Activated naive CD8-positive, alpha-beta T cell treated with anti-CD3 and anti-CD28 coated beads for 36 hours (primary cell): ENCODE data around the gene FGFRL1. TPM values are rescaled to one million over a fixed set of nuclear protein-coding genes. Genes with fewer than 3 reads are reported as not detected.
"Not testable (repeated sequence)": the region's sequence is repeated elsewhere in the genome, so short reads cannot be mapped to it uniquely, and the experiment has no call there.

ENCODE experiments used
- DNase-seq: peaks from one replicate; pipeline ENCODE4 v3.0.0; 2021
- H3K27ac Mint-ChIP-seq: one replicate; pipeline ENCODE4 v1.8.0; 2022; ENCODE audit warnings: mild to moderate bottlenecking, moderate library complexity, mixed read lengths
- H3K27me3 Mint-ChIP-seq: one replicate; pipeline ENCODE4 v1.8.0; 2022; ENCODE audit warnings: mild to moderate bottlenecking, mixed read lengths
- H3K36me3 Mint-ChIP-seq: one replicate; pipeline ENCODE4 v1.8.0; 2021; ENCODE audit warnings: mild to moderate bottlenecking, mixed read lengths
- H3K4me1 Mint-ChIP-seq: one replicate; pipeline ENCODE4 v1.8.0; 2021; ENCODE audit warnings: mixed read lengths
- H3K4me3 Mint-ChIP-seq: one replicate; pipeline ENCODE4 v1.8.0; 2022; ENCODE audit warnings: mild to moderate bottlenecking, moderate library complexity, mixed read lengths
- H3K9me3 Mint-ChIP-seq: one replicate; pipeline ENCODE4 v1.8.0; 2022; ENCODE audit warnings: mixed read lengths
- total RNA-seq, 2 experiments: library from RNA; stranded (reverse); gene quantifications; one replicate each; pipeline ENCODE4 v1.2.3, GENCODE V29; 2021

The FGFRL1 gene
- total RNA-seq, 2 experiments from 2014 or later: 17.0 to 17.2 TPM

- Mint-ChIP-seq H3K4me1 (peaks cover 11% of the 10 kb centered on the region), H3K27me3 (no peaks in the 10 kb centered on the region), H3K9me3 (peaks cover 1% of the 10 kb centered on the region), H3K4me3 (peak overlapping the region; percentile 48), H3K27ac (no peak overlapping the region), H3K36me3 (no peaks in the 10 kb centered on the region)
- no peak for DNase-seq
These were observed 40.4 kb upstream of the FGFRL1 start for GRCh38 chr4:970854-971520.

- Mint-ChIP-seq H3K4me1 (peaks cover 13% of the 10 kb centered on the region), H3K36me3 (no peaks in the 10 kb centered on the region), H3K4me3 (peak overlapping the region; percentile 69), H3K9me3 (peaks cover 1% of the 10 kb centered on the region), H3K27me3 (no peaks in the 10 kb centered on the region), H3K27ac (no peak overlapping the region)
- no peak for DNase-seq
These were observed 39.5 kb upstream of the FGFRL1 start for GRCh38 chr4:971666-972500.

DNA sequence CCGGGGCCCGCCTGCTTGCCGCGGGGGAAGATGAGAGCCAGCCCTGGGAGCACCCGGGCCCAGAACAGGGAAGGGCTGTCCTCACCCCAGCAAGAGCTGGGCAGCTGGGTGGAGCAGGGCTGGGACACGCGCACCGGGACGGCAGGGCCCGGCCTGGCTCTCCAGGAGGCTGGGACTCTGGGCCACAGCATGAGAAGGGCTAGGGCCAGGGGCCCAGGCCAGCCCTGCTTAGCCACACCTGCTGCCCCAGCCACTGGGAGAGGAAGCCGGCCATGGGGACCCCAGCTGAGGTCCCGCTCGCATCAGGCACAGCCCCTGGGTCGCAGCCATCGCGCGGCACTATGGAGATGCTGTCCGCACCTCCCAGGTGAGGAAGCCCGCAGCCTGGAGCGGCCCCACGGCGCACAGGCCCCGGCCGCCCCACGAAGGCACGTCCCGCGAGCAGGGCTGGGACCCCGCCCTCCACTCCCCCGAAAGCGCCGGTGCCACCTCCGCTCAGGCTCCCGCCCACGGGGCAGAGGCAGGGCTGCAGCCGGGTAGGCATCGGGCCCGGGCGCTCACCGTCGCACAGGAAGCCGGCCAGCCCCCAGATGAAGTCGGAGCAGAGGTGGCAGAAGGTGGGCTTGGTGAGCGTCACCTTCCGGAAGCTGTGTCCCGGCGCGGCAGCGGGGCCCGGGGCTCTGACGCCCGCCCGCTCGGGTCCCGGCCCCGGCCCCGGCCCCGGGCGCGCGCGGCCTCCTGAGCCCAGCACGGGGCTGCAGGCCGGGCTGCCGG is 38.6 kb upstream of the FGFRL1 start:
- Mint-ChIP-seq H3K27me3 (no peaks in the 10 kb centered on the region), H3K4me3 (peak overlapping the region; percentile 69), H3K9me3 (peaks cover 1% of the 10 kb centered on the region), H3K4me1 (peaks cover 13% of the 10 kb centered on the region), H3K36me3 (no peaks in the 10 kb centered on the region), H3K27ac (no peak overlapping the region)
- peak; percentile 67 for DNase-seq

DNA sequence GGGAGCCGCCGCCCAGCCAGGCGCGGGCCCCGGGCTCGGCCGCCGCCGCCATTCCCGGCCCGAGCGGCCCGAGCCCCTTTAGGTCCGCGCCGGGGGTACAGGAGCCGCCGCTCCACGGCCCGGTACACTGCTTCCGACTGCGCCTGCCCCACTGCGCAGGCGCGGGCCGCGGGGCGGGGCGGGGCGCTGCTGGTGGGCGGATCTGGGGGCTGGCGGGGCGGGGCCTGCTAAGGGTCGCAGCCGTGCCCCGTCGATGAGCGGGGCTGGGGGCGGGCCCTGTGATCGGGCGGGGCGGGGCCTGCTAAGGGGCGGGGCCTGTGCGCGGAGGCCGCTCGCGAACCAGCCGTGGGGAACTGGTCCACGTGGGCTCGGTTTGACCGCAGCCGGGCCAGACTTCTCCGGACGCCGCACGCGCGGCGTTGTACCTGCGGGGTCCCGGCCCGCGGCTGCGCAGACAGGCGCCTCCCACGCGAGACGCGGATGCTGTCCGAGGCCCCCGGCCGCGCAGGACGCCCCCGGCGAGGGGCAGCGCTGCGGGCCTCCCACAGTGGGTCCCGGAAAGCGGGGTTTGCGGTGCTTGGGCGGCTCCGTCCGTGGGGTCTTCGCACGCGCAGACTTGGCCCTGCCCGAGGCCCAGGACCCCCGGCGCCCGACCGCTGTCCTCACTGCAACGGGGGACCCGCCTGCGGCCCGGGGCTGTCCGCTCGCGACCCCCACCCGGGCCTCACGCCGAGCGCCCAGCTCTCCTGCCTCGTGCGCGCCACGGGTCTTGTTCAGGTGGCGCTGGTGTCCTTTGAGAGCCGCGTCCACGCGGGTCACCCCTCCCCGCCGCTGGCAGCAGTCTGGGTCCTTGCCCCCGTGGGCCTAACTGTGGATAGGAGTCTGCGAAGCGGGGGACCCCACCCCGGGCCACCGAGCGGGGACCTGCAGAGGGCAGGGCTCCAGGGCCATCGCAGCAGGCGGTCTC is 37.7 kb upstream of the FGFRL1 start, which contains the start of gene DGKQ:
TSS of gene DGKQ (minus strand) at position 139 of the 967 bp plus-strand sequence. CDS start at position 52, 87 bp downstream.
- Mint-ChIP-seq H3K4me1 (peaks cover 13% of the 10 kb centered on the region), H3K27me3 (no peaks in the 10 kb centered on the region), H3K27ac (no peak within 1 kb of the TSS), H3K36me3 (no peaks in the 10 kb centered on the region), H3K9me3 (peaks cover 1% of the 10 kb centered on the region), H3K4me3 (peak within 1 kb of the TSS; percentile 69)
- DNase-seq: peak; percentile 86

DNA sequence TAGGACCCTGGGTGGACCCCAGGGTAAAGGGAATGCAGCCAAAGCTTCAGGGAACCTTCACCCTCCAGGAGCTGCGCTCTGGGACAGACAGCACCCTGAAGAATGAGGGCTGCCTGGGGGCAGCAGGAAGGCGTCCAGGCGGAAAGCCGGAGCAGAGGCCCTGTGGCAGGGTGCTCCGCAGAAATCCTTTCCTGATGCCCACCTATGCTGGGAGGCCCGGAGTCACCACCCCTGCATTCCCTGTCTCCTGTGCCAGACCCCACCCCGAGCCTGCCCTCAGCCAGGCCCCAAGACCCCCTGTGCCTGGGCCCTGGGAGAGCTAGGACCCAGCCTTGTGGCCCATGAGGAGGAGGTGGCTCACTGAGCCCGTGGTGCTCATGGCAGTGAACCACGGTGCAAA is 36.8 kb upstream of the FGFRL1 start:
- H3K36me3 Mint-ChIP-seq: no peaks in the 10 kb centered on the region
- no peak overlapping the region for H3K27ac Mint-ChIP-seq
- DNase-seq: no peak

GRCh38 chr4:976016-976415 is 35.4 kb upstream of the FGFRL1 start:
- not testable (repeated sequence) for DNase-seq, H3K27me3 Mint-ChIP-seq, H3K9me3 Mint-ChIP-seq, H3K4me3 Mint-ChIP-seq, H3K36me3 Mint-ChIP-seq, H3K4me1 Mint-ChIP-seq, H3K27ac Mint-ChIP-seq

More for the DNA sequence above, 36.8 kb upstream of the FGFRL1 start:
- H3K4me3 Mint-ChIP-seq: no peak overlapping the region
- H3K27me3 Mint-ChIP-seq: no peaks in the 10 kb centered on the region
- peaks cover 13% of the 10 kb centered on the region for H3K4me1 Mint-ChIP-seq
- H3K9me3 Mint-ChIP-seq: peaks cover 1% of the 10 kb centered on the region

GRCh38 chr4:978957-979701 is 32.3 kb upstream of the FGFRL1 start:
- Mint-ChIP-seq H3K27ac (no peak overlapping the region), H3K4me1 (peaks cover 2% of the 10 kb centered on the region), H3K36me3 (no peaks in the 10 kb centered on the region), H3K27me3 (no peaks in the 10 kb centered on the region), H3K9me3 (peaks cover 1% of the 10 kb centered on the region), H3K4me3 (no peak overlapping the region)
- no peak for DNase-seq

GRCh38 chr4:982291-982690 is 29.1 kb upstream of the FGFRL1 start:
- H3K4me3 Mint-ChIP-seq: no peak overlapping the region
- H3K27ac Mint-ChIP-seq: no peak overlapping the region

GRCh38 chr4:982814-983213 is 28.6 kb upstream of the FGFRL1 start:
- no peaks in the 10 kb centered on the region for H3K36me3 Mint-ChIP-seq
- no peaks in the 10 kb centered on the region for H3K27me3 Mint-ChIP-seq
- H3K4me1 Mint-ChIP-seq: peaks cover 13% of the 10 kb centered on the region
- no peaks in the 10 kb centered on the region for H3K9me3 Mint-ChIP-seq
- H3K4me3 Mint-ChIP-seq: no peak overlapping the region
- H3K27ac Mint-ChIP-seq: no peak overlapping the region
- DNase-seq: no peak

More at GRCh38 chr4:982291-982690, 29.1 kb upstream of the FGFRL1 start:
- H3K27me3 Mint-ChIP-seq: no peaks in the 10 kb centered on the region
- no peak for DNase-seq
- no peaks in the 10 kb centered on the region for H3K36me3 Mint-ChIP-seq
- peaks cover 13% of the 10 kb centered on the region for H3K4me1 Mint-ChIP-seq
- H3K9me3 Mint-ChIP-seq: no peaks in the 10 kb centered on the region

- Mint-ChIP-seq H3K27ac (peak overlapping the region; percentile 12), H3K9me3 (no peaks in the 10 kb centered on the region), H3K27me3 (no peaks in the 10 kb centered on the region), H3K4me3 (peak overlapping the region; percentile 59), H3K4me1 (peaks cover 13% of the 10 kb centered on the region), H3K36me3 (no peaks in the 10 kb centered on the region)
- no peak for DNase-seq
These were observed 26.9 kb upstream of the FGFRL1 start for GRCh38 chr4:984336-985054.

- peak overlapping the region; percentile 59 for H3K4me3 Mint-ChIP-seq
- peak overlapping the region; percentile 12 for H3K27ac Mint-ChIP-seq
- H3K4me1 Mint-ChIP-seq: peaks cover 13% of the 10 kb centered on the region
- no peaks in the 10 kb centered on the region for H3K36me3 Mint-ChIP-seq
- peak; percentile 85 for DNase-seq
- H3K9me3 Mint-ChIP-seq: no peaks in the 10 kb centered on the region
- H3K27me3 Mint-ChIP-seq: no peaks in the 10 kb centered on the region
These were observed 26.1 kb upstream of the FGFRL1 start for GRCh38 chr4:985123-985830.

DNA sequence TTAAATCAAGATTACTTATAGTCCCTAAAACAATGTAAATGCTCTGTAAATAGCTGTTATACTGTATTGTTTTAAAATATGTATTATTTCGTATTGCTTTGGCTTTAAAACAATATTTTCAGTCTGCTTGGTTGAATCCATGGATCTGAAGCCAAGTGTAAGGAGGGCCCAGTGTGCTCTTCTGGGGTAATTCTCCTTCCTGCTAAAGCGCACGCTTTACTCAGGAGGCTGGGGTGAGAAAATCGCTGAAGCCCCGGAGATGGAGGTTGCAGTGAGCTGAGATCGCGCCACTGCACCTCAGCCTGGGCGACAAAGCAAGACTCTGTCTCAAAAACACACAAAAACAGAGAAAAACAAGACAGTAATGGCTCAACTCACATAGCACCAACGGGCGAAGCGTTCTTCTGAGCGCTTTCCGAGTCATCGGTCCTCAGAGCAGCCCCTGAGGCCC is 25.0 kb upstream of the FGFRL1 start:
- DNase-seq: no peak
- H3K27me3 Mint-ChIP-seq: no peaks in the 10 kb centered on the region
- H3K4me3 Mint-ChIP-seq: peak overlapping the region; percentile 90
- peaks cover 13% of the 10 kb centered on the region for H3K4me1 Mint-ChIP-seq
- H3K27ac Mint-ChIP-seq: peak overlapping the region; percentile 85
- no peaks in the 10 kb centered on the region for H3K36me3 Mint-ChIP-seq
- H3K9me3 Mint-ChIP-seq: no peaks in the 10 kb centered on the region
